Endometrium (tissue), 2 donors: ENCODE results near the gene FOXP3.

Source experiments
- FAIRE-seq: peaks from 2 replicates; lab custom pipeline; 2012; peaks lifted over from hg19 to GRCh38; lab: Jason Lieb, UNC
- donor health status: control.
- donor health status: control.

The FOXP3 gene

GRCh38 chrX:49249616-49250015, 14.9 kb downstream of the FOXP3 start:
- no peak for FAIRE-seq

DNA sequence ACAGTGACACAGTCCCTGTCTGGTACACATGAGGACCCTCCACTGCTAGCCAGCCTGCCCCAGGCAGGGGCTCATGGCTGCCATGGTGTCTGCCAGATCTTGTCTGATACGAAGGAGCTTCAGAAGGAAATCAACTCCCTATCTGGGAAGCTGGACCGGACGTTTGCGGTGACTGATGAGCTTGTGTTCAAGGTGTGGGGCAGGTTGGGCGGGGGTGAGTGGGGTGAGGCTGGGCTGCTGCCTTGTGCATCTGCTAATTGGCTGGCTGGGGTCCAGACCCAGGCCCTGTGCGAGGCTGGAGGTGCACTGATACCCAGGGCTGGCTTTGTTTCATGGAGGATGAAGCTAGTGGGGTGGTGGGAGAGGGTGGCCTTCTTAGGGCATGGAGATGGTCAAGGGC, 15.4 kb downstream of the FOXP3 start:
- FAIRE-seq = no peak

DNA sequence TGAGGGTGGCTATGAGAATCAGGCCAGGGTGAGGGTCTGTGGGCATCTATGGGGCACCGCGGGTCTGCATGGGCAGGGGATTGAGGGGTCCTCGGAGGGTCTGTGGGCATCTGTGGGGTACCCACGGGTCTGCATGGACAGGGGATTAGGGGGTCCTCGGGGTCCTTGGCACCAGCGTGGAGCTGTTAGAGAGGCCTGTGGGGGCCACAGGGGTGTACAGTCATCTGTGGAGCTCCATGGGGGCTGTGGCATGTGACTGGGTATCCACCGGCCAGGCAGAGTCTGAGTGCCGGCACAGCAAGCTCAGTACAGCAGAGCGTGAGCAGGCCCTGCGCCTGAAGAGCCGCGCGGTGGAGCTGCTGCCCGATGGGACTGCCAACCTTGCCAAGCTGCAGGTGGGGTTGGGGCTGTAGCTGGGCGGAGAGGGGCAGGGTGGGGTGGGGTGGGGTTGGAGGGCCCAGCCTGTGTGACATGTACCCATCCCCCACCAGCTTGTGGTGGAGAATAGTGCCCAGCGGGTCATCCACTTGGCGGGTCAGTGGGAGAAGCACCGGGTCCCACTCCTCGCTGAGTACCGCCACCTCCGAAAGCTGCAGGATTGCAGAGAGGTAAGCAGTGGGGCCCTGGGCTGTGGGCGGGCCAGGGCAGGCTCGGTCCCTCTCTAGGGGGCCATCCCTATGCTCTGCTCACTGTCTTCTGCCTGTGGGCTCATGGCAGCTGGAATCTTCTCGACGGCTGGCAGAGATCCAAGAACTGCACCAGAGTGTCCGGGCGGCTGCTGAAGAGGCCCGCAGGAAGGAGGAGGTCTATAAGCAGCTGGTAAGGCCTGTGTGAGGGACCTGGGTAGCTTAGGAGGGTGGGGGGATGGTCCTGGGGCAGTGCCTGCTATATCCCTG, 16.3 kb downstream of the FOXP3 start:
- FAIRE-seq = no peak

- FAIRE-seq = no peak
Observed at GRCh38 chrX:49247346-49247745, 17.2 kb downstream of the FOXP3 start.

- FAIRE-seq = no peak
Observed at GRCh38 chrX:49246541-49246940, 18.0 kb downstream of the FOXP3 start.

- no peak for FAIRE-seq
Observed at GRCh38 chrX:49244207-49244606, 20.3 kb downstream of the FOXP3 start.

DNA sequence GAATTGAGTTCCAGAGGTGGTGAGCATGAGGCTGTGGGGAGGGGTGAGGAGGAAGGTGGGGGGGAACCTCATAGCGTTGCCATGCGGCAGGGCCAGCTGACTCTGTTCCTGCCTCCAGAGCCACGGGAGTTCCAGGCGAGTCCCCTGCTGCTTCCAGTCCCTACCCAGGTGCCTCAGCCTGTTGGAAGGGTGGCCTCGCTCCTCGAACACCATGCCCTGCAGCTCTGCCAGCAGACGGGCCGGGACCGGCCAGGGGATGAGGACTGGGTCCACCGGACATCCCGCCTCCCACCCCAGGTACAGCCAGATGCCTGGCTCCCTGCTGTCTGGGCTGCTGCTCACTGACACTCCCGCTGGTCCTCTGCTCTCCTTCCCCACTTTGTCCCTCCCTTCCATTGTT, 21.3 kb downstream of the FOXP3 start:
- FAIRE-seq = no peak

DNA sequence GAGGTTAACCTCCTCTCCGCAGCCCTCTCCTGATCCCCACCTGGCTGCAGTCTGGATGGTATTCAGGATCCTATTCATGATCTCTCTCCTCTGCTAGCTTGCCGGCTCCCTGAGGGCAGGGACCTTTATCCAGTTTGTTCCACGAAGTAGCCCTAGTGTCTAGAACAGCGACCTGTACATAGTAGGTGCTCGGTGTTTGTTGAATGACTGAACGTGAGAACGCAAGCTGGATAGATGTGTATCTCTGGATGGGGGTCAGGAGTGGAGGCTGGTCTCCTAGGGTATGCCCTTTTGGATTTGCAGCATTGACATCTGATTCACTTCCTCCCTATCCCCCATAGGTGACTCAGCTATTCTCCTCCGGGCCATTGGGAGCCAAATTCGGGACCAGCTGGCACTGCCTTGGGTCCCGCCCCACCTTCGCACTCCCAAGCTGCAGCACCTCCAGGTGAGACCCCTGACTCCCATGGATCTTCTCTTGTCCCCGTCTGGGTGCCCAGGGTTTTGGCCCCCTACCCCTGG, 21.9 kb downstream of the FOXP3 start:
- FAIRE-seq = no peak

DNA sequence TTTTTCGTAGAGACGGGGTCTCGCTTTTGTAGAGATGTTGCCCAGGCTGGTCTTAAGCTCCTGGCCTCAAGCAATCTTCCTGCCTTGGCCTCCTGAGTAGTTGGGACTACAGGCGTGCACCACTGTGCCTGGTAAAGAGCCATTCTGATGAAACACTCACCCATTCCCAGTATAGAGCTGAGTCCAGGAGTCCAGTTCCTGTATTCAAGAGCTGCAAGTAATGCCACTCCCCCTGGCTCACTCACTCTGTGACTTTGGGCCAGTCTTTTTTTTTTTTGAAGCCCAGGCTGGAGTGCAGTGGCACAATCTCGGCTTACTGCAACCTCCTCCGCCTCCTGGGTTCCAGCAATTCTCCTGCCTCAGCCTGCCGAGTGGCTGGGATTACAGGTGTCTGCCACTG, 25.8 kb downstream of the FOXP3 start:
- FAIRE-seq = no peak

- FAIRE-seq = no peak
Observed at GRCh38 chrX:49237060-49237459, 27.4 kb downstream of the FOXP3 start.

DNA sequence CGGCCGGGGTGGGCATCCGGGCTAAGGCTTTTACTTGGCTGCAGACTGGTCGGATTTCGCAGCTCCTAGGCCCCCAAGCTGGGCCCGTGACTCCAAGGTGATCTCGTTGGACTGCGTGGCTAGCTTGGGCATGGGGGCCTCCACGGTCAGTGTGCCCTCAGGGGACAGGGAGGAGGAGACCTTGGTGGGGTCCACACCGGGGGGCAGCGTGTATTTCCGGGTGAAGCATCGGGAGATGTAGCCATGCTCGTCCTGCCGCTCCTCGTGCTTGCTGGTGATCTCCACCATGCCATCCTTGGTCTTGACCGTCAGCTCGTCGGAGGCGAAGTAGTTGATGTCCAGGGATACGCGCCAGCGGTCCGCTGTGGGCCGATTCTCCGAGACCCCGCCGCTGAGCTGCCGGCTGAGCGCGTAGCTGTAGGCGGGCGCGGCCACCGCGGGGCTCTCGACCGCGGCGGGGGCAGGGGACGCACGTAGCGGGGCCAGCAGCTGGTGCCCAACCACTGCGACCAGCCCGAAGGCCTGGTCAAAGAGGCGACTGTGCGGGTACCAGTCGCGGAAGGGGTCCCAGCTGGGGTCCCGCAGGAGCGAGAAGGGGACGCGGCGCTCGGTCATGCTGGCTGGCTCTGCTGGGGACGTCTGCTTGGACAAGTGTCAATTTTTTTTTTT, 30.5 kb downstream of the FOXP3 start:
- no peak for FAIRE-seq

GRCh38 chrX:49233176-49233575, 31.3 kb downstream of the FOXP3 start, which contains the start of gene CACNA1F:
CACNA1F (minus strand) TSS chrX:49233340; CDS start chrX:49233309, 31 bp downstream.
- FAIRE-seq = no peak

DNA sequence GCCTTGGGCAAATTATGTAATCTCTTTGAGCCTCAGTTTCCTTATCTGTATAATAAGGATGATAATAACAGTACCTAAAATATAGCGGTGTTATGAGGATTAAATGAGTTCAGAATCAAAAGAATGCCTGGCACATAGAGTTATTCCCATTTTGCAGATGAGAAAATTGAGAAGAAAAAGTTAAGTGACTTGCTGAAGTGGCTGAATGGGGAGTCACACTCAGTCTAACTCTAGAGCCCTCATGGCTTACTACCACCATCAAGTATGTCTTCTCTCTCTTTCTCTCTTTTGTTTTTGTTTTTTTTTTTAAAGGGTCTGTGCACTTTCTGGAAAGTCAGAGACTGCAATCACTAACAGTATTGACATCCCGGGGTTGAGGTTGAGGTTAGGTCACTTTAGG, 32.0 kb downstream of the FOXP3 start:
- no peak for FAIRE-seq

DNA sequence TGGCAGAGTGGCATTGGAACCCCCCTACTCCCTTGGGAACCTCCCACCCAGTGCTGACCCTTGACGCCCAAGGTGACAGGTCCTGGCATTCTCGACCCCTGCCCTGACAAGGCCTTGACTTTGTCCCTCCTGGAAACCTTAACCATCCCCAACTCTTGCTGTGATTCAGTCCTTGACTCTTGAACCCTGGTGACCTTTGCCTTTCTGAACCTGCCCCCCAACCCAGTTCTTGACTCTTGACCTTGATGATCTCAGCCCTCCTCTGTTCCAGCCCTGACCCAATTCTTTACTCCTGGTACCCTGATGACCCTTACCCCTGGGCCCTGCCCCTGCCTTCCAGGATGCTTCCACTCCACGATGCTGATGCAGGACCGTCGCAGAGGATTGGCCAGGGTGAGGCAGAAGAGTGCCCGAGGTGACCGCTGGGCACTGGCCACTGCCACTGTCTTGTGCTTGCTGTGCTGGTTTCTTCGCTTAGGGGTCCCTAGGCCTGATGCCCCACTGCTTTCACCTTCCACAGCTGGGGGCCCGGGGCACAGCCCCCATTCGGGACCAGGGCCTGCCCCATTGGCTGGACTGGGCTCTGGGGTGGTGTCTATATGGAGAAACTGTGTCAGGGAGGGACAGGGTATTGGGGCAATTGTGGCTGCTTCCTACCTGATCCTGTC, 33.0 kb downstream of the FOXP3 start:
- FAIRE-seq = no peak

GRCh38 chrX:49230500-49231232, 33.8 kb downstream of the FOXP3 start:
- FAIRE-seq = no peak

DNA sequence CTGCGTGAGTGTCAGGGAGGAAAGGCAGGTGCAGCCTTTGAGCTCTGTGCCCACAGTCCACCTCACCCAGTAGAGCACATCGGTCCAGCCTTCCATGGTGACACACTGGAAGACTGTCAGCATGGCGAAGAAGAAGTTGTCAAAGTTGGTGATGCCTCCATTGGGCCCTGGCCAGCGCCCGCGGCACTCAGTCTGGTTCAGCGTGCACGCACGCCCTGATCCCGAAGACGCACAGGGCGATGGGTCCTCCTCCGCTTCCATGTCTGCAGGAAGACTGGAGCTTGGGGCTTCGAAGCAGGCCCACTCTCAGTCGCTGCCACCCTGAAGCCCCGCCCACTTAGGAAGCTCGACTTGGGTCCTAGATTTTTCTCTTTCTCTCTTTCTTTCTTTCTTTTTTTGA, 36.3 kb downstream of the FOXP3 start:
- no peak for FAIRE-seq

DNA sequence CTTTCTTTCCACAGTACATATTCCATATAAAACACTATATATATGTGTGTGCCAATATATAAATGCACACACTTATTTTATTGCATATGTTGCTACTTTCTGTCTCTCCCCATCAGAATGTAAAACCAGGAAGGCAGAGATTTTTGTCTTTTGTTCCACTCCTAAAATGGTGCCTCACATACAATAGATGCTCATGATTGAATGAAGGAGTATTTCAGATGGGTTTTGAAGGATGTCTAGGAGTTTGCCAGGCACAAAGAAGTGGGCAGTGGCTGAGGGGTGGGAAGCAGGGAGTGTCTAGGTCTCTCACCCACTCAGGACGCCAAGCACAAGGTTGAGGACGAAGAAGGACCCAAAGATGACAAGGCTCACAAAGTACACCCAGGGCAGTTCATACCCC, 36.8 kb downstream of the FOXP3 start:
- FAIRE-seq = no peak

DNA sequence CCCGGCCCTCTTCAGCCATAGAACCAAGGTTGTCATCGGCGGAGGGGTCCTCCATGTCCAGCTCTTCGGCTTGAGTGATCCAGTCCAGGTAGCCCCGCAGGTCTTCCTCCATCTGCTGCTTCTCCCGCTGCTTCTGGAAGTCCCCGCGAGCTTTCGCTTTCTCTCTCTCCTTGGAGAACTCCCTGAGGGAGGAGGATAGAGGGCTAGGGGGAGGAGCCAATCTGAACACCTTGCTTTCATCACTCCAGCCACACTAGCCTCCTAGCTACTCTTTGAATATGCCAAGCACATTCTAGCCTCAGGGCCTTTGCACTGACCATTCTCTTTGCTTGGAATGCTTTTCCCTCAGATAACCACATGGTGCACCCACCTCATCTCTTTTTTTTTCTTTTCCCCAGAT, 37.6 kb downstream of the FOXP3 start:
- no peak for FAIRE-seq

DNA sequence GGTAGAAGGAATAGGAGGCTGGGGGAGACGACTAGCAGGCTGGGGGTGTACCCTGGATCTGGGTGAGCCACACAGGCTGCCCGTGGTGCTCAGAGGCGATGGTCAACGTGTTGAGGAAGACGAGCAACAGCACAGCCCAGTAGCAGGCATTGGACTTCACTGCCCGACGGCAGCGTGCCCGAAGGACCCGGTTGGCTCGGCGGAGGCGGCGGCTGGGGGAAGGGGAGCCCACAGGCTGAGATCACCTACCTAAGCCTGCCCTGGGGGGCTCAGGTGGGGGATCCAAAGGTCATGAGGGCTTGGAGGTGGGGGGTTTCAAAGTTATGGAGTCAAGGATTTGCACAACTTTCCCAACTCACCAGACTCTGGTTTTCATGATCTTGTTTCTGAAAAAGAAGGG, 38.7 kb downstream of the FOXP3 start:
- no peak for FAIRE-seq

DNA sequence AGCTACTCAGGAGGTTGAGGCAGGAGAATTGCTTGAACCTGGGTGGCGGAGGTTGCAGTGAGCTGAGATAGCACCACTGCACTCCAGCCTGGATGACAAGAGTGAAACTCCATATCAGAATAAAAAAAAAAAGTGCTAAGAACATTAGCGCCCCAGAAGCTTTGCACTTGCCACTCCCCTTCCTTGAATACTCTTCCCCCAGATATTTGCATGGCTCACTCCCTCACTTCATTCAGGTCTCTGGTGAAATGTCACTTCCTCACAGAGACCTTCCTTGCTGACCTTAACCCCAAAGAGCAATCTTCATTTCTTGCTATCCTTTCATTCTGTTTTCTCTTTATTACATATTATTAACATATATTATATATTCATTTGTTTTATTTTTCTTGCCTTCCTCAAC, 42.6 kb downstream of the FOXP3 start:
- no peak for FAIRE-seq

DNA sequence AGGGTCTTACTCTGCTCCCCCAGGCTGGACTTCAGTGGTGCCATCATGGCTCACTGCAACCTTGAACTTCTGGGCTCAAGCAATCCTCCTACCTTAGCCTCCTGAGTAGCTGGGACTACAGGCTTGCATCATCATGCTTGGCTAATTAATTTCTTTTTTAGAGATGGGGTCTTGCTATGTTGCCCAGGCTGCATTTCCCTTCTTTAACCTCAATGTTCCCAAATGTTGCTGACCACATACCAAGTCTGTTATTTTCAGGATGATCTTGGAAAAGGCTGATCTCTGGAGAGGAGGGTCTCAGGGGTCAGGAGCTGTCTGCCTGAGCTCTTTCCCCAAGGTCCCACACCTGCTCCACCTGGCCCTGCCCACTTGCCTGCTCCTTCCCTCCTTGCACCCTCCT, 44.4 kb downstream of the FOXP3 start:
- FAIRE-seq = no peak

- FAIRE-seq = no peak
Observed at GRCh38 chrX:49214996-49215526, 49.4 kb downstream of the FOXP3 start.
